Lower lobe of right lung (tissue), 2 donors: ENCODE results near the gene ZNF546. TPM values are rescaled to one million over a fixed set of nuclear protein-coding genes. Genes with fewer than 3 reads are reported as not detected.

ENCODE experiments used
- ATAC-seq, 2 donors: fragments of 200-7000 bp; cut with Tn5 transposase; one replicate each; pipeline ENCODE4 v1.9.1; 2020 to 2022; ENCODE audit warnings: mild to moderate bottlenecking in 2 of 2, moderate library complexity in 2 of 2
- DNase-seq: peaks from one replicate; pipeline ENCODE4 v3.0.0-alpha.2; 2020
- H3K27ac ChIP-seq: fragments of 200-600 bp; one replicate; pipeline ENCODE4 v1.8.0; 2022
- H3K27me3 ChIP-seq: fragments of 200-600 bp; one replicate; pipeline ENCODE4 v1.8.0; 2022; ENCODE audit warnings: low read depth
- H3K36me3 ChIP-seq: fragments of 200-600 bp; one replicate; pipeline ENCODE4 v1.8.0; 2022; ENCODE audit warnings: mild to moderate bottlenecking
- H3K4me1 ChIP-seq: fragments of 200-600 bp; one replicate; pipeline ENCODE4 v1.8.0; 2022
- H3K4me3 ChIP-seq: fragments of 200-600 bp; one replicate; pipeline ENCODE4 v1.8.0; 2022; ENCODE audit warnings: mild to moderate bottlenecking
- H3K9me3 ChIP-seq: fragments of 200-600 bp; one replicate; pipeline ENCODE4 v1.8.0; 2022
- CTCF ChIP-seq: fragments of 200-600 bp; IDR thresholded peaks from one replicate; pipeline ENCODE4 v1.8.0; 2022; ENCODE audit warnings: antibody characterized with exemption, mild to moderate bottlenecking
- intact Hi-C: fragments of 100-400 bp; cut with DNase I; formaldehyde crosslinking; loops from one replicate; pipeline ENCODE4 v1.11.0; 2022
- total RNA-seq: library from RNA; stranded (reverse); fragmentation: NEBNext Ultra II Directional; extraction: Animal tissue kit (Norgen Biotek cat#: 25700); gene quantifications from one replicate; pipeline ENCODE4 v1.2.1, GENCODE V29; 2021
- donor health status: DM: no; HTN: yes; CAD: no; lungs with severe emphysema.

Gene ZNF546
- total RNA-seq, 1 donor from 2014 or later = 7.4 TPM

- Histone ChIP-seq H3K9me3 (peaks cover 33% of the 10 kb centered on the region), H3K36me3 (peaks cover 50% of the 10 kb centered on the region), H3K4me3 (no peak overlapping the region), H3K27me3 (no peaks in the 10 kb centered on the region), H3K27ac (no peak overlapping the region), H3K4me1 (no peaks in the 10 kb centered on the region)
- ATAC-seq (no peak), DNase-seq (no peak)
- no peak for TF ChIP-seq CTCF
- intact Hi-C loops = no loop called here
Measured at GRCh38 chr19:39982883-39983282, 14.0 kb upstream of the ZNF546 start.

DNA sequence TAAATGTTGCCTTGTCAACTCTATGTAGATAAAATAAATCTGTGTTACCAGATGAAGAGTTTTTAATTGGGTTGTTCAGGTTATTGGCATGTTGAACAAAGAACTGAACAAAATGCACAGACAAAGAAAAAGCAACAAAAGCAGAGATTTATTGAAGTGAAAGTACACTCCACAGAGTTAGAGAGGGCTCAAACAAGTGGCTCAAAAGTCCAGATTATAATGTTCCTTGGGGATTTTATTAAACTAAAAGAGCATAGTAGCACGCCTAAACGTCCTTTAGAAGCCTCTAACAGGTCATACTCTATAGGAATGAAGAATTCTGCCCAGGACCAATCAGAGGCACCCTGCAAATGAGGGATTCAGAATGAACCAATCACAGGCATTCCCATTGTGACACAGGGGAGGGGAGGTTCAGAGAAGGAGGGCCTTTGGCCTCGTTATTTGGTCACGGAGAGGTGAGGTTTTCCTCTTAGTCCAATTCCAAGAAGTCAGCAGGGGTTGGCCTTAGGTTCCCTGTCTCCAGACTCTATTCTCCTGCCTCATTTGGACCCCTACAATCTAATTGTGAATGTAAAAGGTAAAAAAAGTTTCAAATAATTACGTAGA lies 13.1 kb upstream of the ZNF546 start:
- ATAC-seq (no peak), DNase-seq (no peak)
- no peaks in the 10 kb centered on the region for H3K27me3 ChIP-seq
- no peak for TF ChIP-seq CTCF
- peaks cover 41% of the 10 kb centered on the region for H3K36me3 ChIP-seq
- H3K27ac ChIP-seq = no peak overlapping the region
- H3K4me3 ChIP-seq = no peak overlapping the region
- H3K4me1 ChIP-seq = no peaks in the 10 kb centered on the region
- H3K9me3 ChIP-seq = peaks cover 33% of the 10 kb centered on the region
- intact Hi-C loops = no loop called here

DNA sequence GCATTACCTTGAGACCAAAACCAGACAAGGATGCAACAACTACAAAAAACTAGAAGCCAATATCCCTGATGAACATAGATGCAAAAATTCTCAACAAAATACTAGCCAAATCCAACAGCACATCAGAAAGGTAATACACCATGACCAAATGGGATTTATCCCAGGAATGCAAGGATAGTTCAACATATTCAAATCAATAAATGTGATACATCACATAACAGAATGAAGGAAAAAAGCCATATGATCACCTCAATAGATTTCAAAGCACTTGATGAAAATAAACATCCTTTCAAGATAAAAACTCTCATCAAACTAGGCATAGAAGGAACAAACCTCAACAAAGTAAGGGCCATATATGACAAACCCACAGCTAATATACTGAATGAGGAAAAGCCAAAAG lies 10.2 kb upstream of the ZNF546 start:
- intact Hi-C loops = no loop called here
- Histone ChIP-seq H3K4me3 (no peak overlapping the region), H3K27ac (no peak overlapping the region), H3K36me3 (peaks cover 13% of the 10 kb centered on the region), H3K4me1 (no peaks in the 10 kb centered on the region), H3K9me3 (peaks cover 33% of the 10 kb centered on the region), H3K27me3 (no peaks in the 10 kb centered on the region)
- no peak for TF ChIP-seq CTCF
- DNase-seq (no peak), ATAC-seq (no peak)

DNA sequence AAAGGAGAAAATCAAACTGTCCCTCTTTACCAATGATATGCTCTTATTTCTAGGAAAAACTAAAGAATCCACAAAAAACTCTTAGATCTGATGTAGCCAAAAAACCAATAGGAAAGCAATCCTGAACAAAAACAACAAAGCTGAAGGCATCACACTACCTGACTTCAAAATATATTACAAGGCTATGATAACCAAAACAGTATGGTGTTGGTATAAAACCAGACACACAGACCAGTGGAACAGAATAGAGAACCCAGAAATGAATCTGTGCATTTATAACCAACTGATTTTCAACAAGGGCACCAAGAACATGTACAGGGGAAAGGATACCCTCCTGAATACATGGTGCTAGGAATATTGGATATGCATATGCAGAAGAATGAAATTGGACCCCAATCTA lies 9.7 kb upstream of the ZNF546 start:
- no peaks in the 10 kb centered on the region for H3K4me1 ChIP-seq
- no peaks in the 10 kb centered on the region for H3K27me3 ChIP-seq
- ATAC-seq = no peak
- no peak overlapping the region for H3K4me3 ChIP-seq
- no peak for DNase-seq
- H3K9me3 ChIP-seq = peaks cover 33% of the 10 kb centered on the region
- intact Hi-C loops = no loop called here
- H3K27ac ChIP-seq = no peak overlapping the region
- peaks cover 8% of the 10 kb centered on the region for H3K36me3 ChIP-seq
- no peak for TF ChIP-seq CTCF

- Histone ChIP-seq H3K4me1 (no peaks in the 10 kb centered on the region), H3K4me3 (no peak overlapping the region), H3K27ac (no peak overlapping the region), H3K36me3 (peaks cover 3% of the 10 kb centered on the region), H3K9me3 (peaks cover 33% of the 10 kb centered on the region), H3K27me3 (no peaks in the 10 kb centered on the region)
- DNase-seq (no peak), ATAC-seq (no peak)
- intact Hi-C loops = no loop called here
- no peak for TF ChIP-seq CTCF
Measured at GRCh38 chr19:39987596-39987995, 9.3 kb upstream of the ZNF546 start.

- intact Hi-C loops = no loop called here
- no peak for DNase-seq
- no peak for ATAC-seq
- Histone ChIP-seq H3K36me3 (no peaks in the 10 kb centered on the region), H3K9me3 (peaks cover 4% of the 10 kb centered on the region), H3K27me3 (no peaks in the 10 kb centered on the region), H3K4me3 (no peak overlapping the region), H3K4me1 (peaks cover 17% of the 10 kb centered on the region), H3K27ac (no peak overlapping the region)
- TF ChIP-seq CTCF = no peak
Measured at GRCh38 chr19:39993605-39994004, 3.3 kb upstream of the ZNF546 start.
